HEK293 (cell line): ENCODE results near the gene NSMCE3.

Experiments used
- CTCF ChIA-PET: fragments of 350-600 bp; formaldehyde crosslinking; extraction: SDS; loops from one replicate; lab custom pipeline; 2021; ENCODE audit warnings: antibody characterized with exemption; lab: Yijun Ruan, JAX
- POLR2A ChIA-PET: fragments of 300-600 bp; formaldehyde crosslinking; extraction: SDS; loops from one replicate; lab custom pipeline; 2020; ENCODE audit warnings: antibody characterized with exemption, inconsistent platforms; lab: Yijun Ruan, JAX
- H3K27ac ChIP-seq: fragments of 200-500 bp; sonication (Bioruptor generic); 2 replicates; pipeline ENCODE4 v1.5.1; 2014; ENCODE audit warnings: low read depth, low read length, control low read depth, inconsistent platforms; ENCODE audit errors: extremely low read depth
- H3K36me3 ChIP-seq, 2 experiments: fragments of 200-500 bp in 1 of 2; sonication (Bioruptor generic) in 1 of 2; 1 replicate in 1 of 2; 2 replicates in 1 of 2; pipeline ENCODE4 v1.5.1; 2014 to 2017; ENCODE audit warnings: inconsistent platforms in 2 of 2, low read length in 2 of 2; ENCODE audit not compliant: control insufficient read depth in 2 of 2, insufficient read depth in 1 of 2
- H3K4me1 ChIP-seq: fragments of 200-500 bp; sonication (Bioruptor generic); 2 replicates; pipeline ENCODE4 v1.5.1; 2014; ENCODE audit warnings: mild to moderate bottlenecking, low read length, inconsistent platforms; ENCODE audit not compliant: control insufficient read depth, insufficient read depth
- H3K4me3 ChIP-seq: 2 replicates; pipeline ENCODE4 v1.5.1; 2011; ENCODE audit warnings: low read depth, mild to moderate bottlenecking, control low read depth, low read length, moderate library complexity
- H3K9me3 ChIP-seq: fragments of 200-500 bp; sonication (Bioruptor generic); 2 replicates; pipeline ENCODE4 v1.5.1; 2014; ENCODE audit warnings: low read depth, low read length, inconsistent platforms; ENCODE audit not compliant: control insufficient read depth, insufficient read depth
- EGR2 ChIP-seq: fragments of 450-650 bp; formaldehyde crosslinking; IDR thresholded peaks from 2 replicates; pipeline ENCODE4 v1.5.1; 2016; ENCODE audit warnings: low read depth, missing biosample characterization, missing genetic modification characterization
- GFI1B ChIP-seq: fragments of 450-650 bp; formaldehyde crosslinking; IDR thresholded peaks from 2 replicates; pipeline ENCODE4 v1.5.1; 2016; ENCODE audit warnings: missing biosample characterization, missing genetic modification characterization
- SP2 ChIP-seq: fragments of 450-650 bp; formaldehyde crosslinking; IDR thresholded peaks from 2 replicates; pipeline ENCODE4 v1.5.1; 2016; ENCODE audit warnings: missing biosample characterization, missing genetic modification characterization
- ZBTB17 ChIP-seq: fragments of 450-650 bp; formaldehyde crosslinking; IDR thresholded peaks from 2 replicates; pipeline ENCODE4 v1.5.1; 2016; ENCODE audit warnings: missing biosample characterization, missing genetic modification characterization
- ZNF10 ChIP-seq: fragments of 450-650 bp; formaldehyde crosslinking; IDR thresholded peaks from 2 replicates; pipeline ENCODE4 v1.5.1; 2017; ENCODE audit warnings: missing biosample characterization, missing genetic modification characterization
- ZNF132 ChIP-seq: fragments of 450-650 bp; formaldehyde crosslinking; IDR thresholded peaks from 2 replicates; pipeline ENCODE4 v1.5.1; 2017; ENCODE audit warnings: missing biosample characterization, missing genetic modification characterization, borderline replicate concordance
- ZNF211 ChIP-seq: fragments of 450-650 bp; formaldehyde crosslinking; IDR thresholded peaks from 2 replicates; pipeline ENCODE4 v1.5.1; 2016; ENCODE audit warnings: low read depth, missing biosample characterization, missing genetic modification characterization
- ZNF248 ChIP-seq: fragments of 450-650 bp; formaldehyde crosslinking; IDR thresholded peaks from 2 replicates; pipeline ENCODE4 v1.5.1; 2017; ENCODE audit warnings: missing biosample characterization, missing genetic modification characterization
- ZNF324 ChIP-seq: fragments of 450-650 bp; formaldehyde crosslinking; IDR thresholded peaks from 2 replicates; pipeline ENCODE4 v1.5.1; 2016; ENCODE audit warnings: missing biosample characterization, missing genetic modification characterization
- ZNF354C ChIP-seq: fragments of 450-650 bp; formaldehyde crosslinking; IDR thresholded peaks from 2 replicates; pipeline ENCODE4 v1.5.1; 2016; ENCODE audit warnings: missing biosample characterization, missing genetic modification characterization, low read depth, borderline replicate concordance
- ZNF423 ChIP-seq: fragments of 450-650 bp; formaldehyde crosslinking; IDR thresholded peaks from 2 replicates; pipeline ENCODE4 v1.5.1; 2016; ENCODE audit warnings: missing biosample characterization, missing genetic modification characterization
- ZNF473 ChIP-seq: fragments of 450-650 bp; formaldehyde crosslinking; IDR thresholded peaks from 2 replicates; pipeline ENCODE4 v1.5.1; 2017; ENCODE audit warnings: missing biosample characterization, missing genetic modification characterization
- ZNF48 ChIP-seq: fragments of 450-650 bp; formaldehyde crosslinking; IDR thresholded peaks from 2 replicates; pipeline ENCODE4 v1.5.1; 2016; ENCODE audit warnings: missing biosample characterization, missing genetic modification characterization
- ZNF518A ChIP-seq: fragments of 450-650 bp; formaldehyde crosslinking; conservative IDR thresholded peaks from 2 replicates; pipeline ENCODE4 v1.5.1; 2016; ENCODE audit warnings: low read depth, missing biosample characterization, missing genetic modification characterization
- ZNF530 ChIP-seq: fragments of 450-650 bp; formaldehyde crosslinking; IDR thresholded peaks from 2 replicates; pipeline ENCODE4 v1.5.1; 2016; ENCODE audit warnings: low read depth, missing biosample characterization, missing genetic modification characterization
- ZNF701 ChIP-seq: fragments of 450-650 bp; formaldehyde crosslinking; IDR thresholded peaks from 2 replicates; pipeline ENCODE4 v1.5.1; 2016; ENCODE audit warnings: missing biosample characterization, missing genetic modification characterization
- ZNF777 ChIP-seq: fragments of 450-650 bp; formaldehyde crosslinking; IDR thresholded peaks from 2 replicates; pipeline ENCODE4 v1.5.1; 2017; ENCODE audit warnings: missing biosample characterization, missing genetic modification characterization, borderline replicate concordance
- ZNF785 ChIP-seq: fragments of 450-650 bp; formaldehyde crosslinking; IDR thresholded peaks from 2 replicates; pipeline ENCODE4 v1.5.1; 2016; ENCODE audit warnings: missing biosample characterization, missing genetic modification characterization
- TF ChIP-seq, protein P1 (sequence below): fragments of 450-650 bp; formaldehyde crosslinking; IDR thresholded peaks from 2 replicates; pipeline ENCODE4 v1.5.1; 2017; ENCODE audit warnings: missing biosample characterization, missing genetic modification characterization
- TF ChIP-seq, protein P2 (sequence below): fragments of 450-650 bp; formaldehyde crosslinking; IDR thresholded peaks from 2 replicates; pipeline ENCODE4 v1.5.1; 2016; ENCODE audit warnings: missing biosample characterization, missing genetic modification characterization
- TF ChIP-seq, protein P3 (sequence below): fragments of 450-650 bp; formaldehyde crosslinking; IDR thresholded peaks from 2 replicates; pipeline ENCODE4 v1.5.1; 2016; ENCODE audit warnings: missing biosample characterization, missing genetic modification characterization

NSMCE3 gene

GRCh38 chr15:29262738-29263137 lies 6.9 kb downstream of the NSMCE3 start:
- Histone ChIP-seq H3K4me1 (peaks cover 8% of the 10 kb centered on the region), H3K27ac (no peak overlapping the region), H3K4me3 (no peak overlapping the region), H3K9me3 (no peaks in the 10 kb centered on the region), H3K36me3 (no peaks in the 10 kb centered on the region)
- ChIA-PET CTCF (interaction anchor here (0.7 kb wide), 1 partner anchor 16 kb away, joined by 3 read pairs; no protein-coding TSS in a partner anchor), POLR2A (no interaction called here)
- TF ChIP-seq ZNF423 = no peak
- TF ChIP-seq, protein P1, sequence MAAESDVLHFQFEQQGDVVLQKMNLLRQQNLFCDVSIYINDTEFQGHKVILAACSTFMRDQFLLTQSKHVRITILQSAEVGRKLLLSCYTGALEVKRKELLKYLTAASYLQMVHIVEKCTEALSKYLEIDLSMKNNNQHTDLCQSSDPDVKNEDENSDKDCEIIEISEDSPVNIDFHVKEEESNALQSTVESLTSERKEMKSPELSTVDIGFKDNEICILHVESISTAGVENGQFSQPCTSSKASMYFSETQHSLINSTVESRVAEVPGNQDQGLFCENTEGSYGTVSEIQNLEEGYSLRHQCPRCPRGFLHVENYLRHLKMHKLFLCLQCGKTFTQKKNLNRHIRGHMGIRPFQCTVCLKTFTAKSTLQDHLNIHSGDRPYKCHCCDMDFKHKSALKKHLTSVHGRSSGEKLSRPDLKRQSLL (tag by site-specific recombination) = no peak
- TF ChIP-seq, protein P2, sequence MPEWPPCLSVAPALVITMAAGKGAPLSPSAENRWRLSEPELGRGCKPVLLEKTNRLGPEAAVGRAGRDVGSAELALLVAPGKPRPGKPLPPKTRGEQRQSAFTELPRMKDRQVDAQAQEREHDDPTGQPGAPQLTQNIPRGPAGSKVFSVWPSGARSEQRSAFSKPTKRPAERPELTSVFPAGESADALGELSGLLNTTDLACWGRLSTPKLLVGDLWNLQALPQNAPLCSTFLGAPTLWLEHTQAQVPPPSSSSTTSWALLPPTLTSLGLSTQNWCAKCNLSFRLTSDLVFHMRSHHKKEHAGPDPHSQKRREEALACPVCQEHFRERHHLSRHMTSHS (tag by site-specific recombination) = no peak
- TF ChIP-seq EGR2 (tag by site-specific recombination) = no peak
- TF ChIP-seq GFI1B (tag by site-specific recombination) = no peak
- TF ChIP-seq SP2 (tag by site-specific recombination) = no peak
- TF ChIP-seq ZNF132 (tag by site-specific recombination) = no peak
- no peak for TF ChIP-seq ZNF473 (tag by site-specific recombination)
- TF ChIP-seq ZNF354C (tag by site-specific recombination) = no peak
- no peak for TF ChIP-seq ZBTB17 (tag by site-specific recombination)
- no peak for TF ChIP-seq ZNF701
- no peak for TF ChIP-seq ZNF48 (tag by site-specific recombination)

DNA sequence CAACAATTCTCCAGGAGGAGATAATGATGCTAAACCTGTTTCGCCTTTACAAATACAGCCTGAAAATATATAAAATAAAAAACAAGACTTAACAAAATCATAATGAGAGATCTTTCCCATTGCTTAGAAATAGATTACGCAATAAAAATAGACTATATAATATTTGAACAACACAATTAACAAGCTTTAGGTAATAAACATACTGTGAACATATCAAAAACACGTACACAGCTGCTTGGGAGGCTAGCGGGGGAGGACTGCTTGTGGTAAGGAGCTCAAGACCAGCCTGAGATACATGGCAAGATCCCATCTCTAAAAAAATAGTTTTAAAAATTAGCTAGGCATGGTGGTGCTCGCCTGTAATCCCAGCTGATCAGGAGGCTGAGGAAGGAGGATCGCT lies 8.7 kb downstream of the NSMCE3 start:
- H3K4me1 ChIP-seq = no peaks in the 10 kb centered on the region
- H3K9me3 ChIP-seq = no peaks in the 10 kb centered on the region
- H3K36me3 ChIP-seq = no peaks in the 10 kb centered on the region
- no peak overlapping the region for H3K4me3 ChIP-seq
- CTCF ChIA-PET = no interaction called here
- no peak overlapping the region for H3K27ac ChIP-seq
- TF ChIP-seq ZNF777 (no peak), ZNF211 (no peak), ZNF518A (no peak), ZNF324 (tag by site-specific recombination) (no peak), ZNF785 (tag by site-specific recombination) (no peak), ZNF530 (no peak), ZNF248 (tag by site-specific recombination) (no peak), ZNF10 (tag by site-specific recombination) (no peak)
- TF ChIP-seq, protein P3, sequence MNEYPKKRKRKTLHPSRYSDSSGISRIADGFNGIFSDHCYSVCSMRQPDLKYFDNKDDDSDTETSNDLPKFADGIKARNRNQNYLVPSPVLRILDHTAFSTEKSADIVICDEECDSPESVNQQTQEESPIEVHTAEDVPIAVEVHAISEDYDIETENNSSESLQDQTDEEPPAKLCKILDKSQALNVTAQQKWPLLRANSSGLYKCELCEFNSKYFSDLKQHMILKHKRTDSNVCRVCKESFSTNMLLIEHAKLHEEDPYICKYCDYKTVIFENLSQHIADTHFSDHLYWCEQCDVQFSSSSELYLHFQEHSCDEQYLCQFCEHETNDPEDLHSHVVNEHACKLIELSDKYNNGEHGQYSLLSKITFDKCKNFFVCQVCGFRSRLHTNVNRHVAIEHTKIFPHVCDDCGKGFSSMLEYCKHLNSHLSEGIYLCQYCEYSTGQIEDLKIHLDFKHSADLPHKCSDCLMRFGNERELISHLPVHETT (tag by site-specific recombination) = no peak
- POLR2A ChIA-PET = no interaction called here
